ENCODE measurements around the gene FYB1. TPM values are rescaled to one million over a fixed set of nuclear protein-coding genes. Genes with fewer than 3 reads are reported as not detected.

FYB1 gene
- total RNA-seq, 1 experiment from 2014 or later, result 0.52 TPM

- POLR2A ChIA-PET, result no interaction called here
These were observed 50.3 kb downstream of the FYB1 start for GRCh38 chr5:39169081-39169480.

GRCh38 chr5:39167972-39168342 lies 51.4 kb downstream of the FYB1 start:
- no peaks in the 10 kb centered on the region for H3K27me3 Mint-ChIP-seq (ENCODE audit: low read depth)
- H3K27ac Mint-ChIP-seq, result no peak overlapping the region
- ATAC-seq (no peak), DNase-seq (ENCODE audit: low spot score) (no peak)
- TF ChIP-seq E2F4 (CRISPR knock-in tag; IDR thresholded peaks at IDR 0.05; ENCODE audit: borderline replicate concordance, low read depth) (no peak), FOXP1 (CRISPR knock-in tag; IDR thresholded peaks at IDR 0.05; ENCODE audit: borderline replicate concordance) (no peak), NFYB (CRISPR knock-in tag; conservative IDR thresholded peaks at IDR 0.05; ENCODE audit: low read depth) (no peak), FOXJ3 (CRISPR knock-in tag; IDR thresholded peaks at IDR 0.05; ENCODE audit: borderline replicate concordance) (no peak), ZNF396 (CRISPR knock-in tag; IDR thresholded peaks at IDR 0.05; ENCODE audit: borderline replicate concordance) (no peak), ESRRA (CRISPR knock-in tag; IDR thresholded peaks at IDR 0.05; ENCODE audit: borderline replicate concordance) (no peak), ATF3 (CRISPR knock-in tag; conservative IDR thresholded peaks at IDR 0.05) (no peak)
- H3K9me3 Mint-ChIP-seq, result peaks cover 9% of the 10 kb centered on the region
- ChIA-PET CTCF (no interaction called here), POLR2A (no interaction called here)
- no peak overlapping the region for H3K4me3 Mint-ChIP-seq
- peaks cover 12% of the 10 kb centered on the region for H3K4me1 Mint-ChIP-seq
- peaks cover under 1% of the 10 kb centered on the region; the same call in 1 of the 2 replicates for H3K36me3 Mint-ChIP-seq

More at GRCh38 chr5:39169081-39169480, 50.3 kb downstream of the FYB1 start:
- Mint-ChIP-seq H3K27ac (no peak overlapping the region), H3K9me3 (peaks cover 13% of the 10 kb centered on the region), H3K36me3 (peaks cover 2% of the 10 kb centered on the region; the same call in 1 of the 2 replicates), H3K27me3 (ENCODE audit: low read depth) (no peaks in the 10 kb centered on the region), H3K4me3 (no peak overlapping the region), H3K4me1 (peaks cover 8% of the 10 kb centered on the region)
- ATAC-seq, result no peak
- TF ChIP-seq ZBTB43 (CRISPR knock-in tag; IDR thresholded peaks at IDR 0.05), result no peak
- no peak for TF ChIP-seq E2F1 (CRISPR knock-in tag; IDR thresholded peaks at IDR 0.05)
- TF ChIP-seq NFATC4 (CRISPR knock-in tag; IDR thresholded peaks at IDR 0.05), result no peak
- TF ChIP-seq ATF3 (CRISPR knock-in tag; conservative IDR thresholded peaks at IDR 0.05), result no peak
- TF ChIP-seq NR2C2 (CRISPR knock-in tag; IDR thresholded peaks at IDR 0.05), result no peak
- TF ChIP-seq NFYB (CRISPR knock-in tag; conservative IDR thresholded peaks at IDR 0.05; ENCODE audit: low read depth), result no peak
- DNase-seq (ENCODE audit: low spot score), result no peak
- CTCF ChIA-PET, result no interaction called here

GRCh38 chr5:39167141-39167971 lies 52.0 kb downstream of the FYB1 start:
- CTCF ChIA-PET, result no interaction called here
- ATAC-seq (no peak), DNase-seq (ENCODE audit: low spot score) (no peak)
- H3K27ac Mint-ChIP-seq, result no peak overlapping the region
- peaks cover 12% of the 10 kb centered on the region for H3K4me1 Mint-ChIP-seq
- H3K27me3 Mint-ChIP-seq (ENCODE audit: low read depth), result no peaks in the 10 kb centered on the region
- H3K4me3 Mint-ChIP-seq, result no peak overlapping the region
- peaks cover 4% of the 10 kb centered on the region; the same call in 1 of the 2 replicates for H3K9me3 Mint-ChIP-seq
- POLR2A ChIA-PET, result no interaction called here
- H3K36me3 Mint-ChIP-seq, result no peaks in the 10 kb centered on the region
- TF ChIP-seq PREB (CRISPR knock-in tag; IDR thresholded peaks at IDR 0.05; ENCODE audit: borderline replicate concordance), result no peak
- no peak for TF ChIP-seq SP1 (CRISPR knock-in tag; conservative IDR thresholded peaks at IDR 0.05)
- no peak for TF ChIP-seq ERG (CRISPR knock-in tag; IDR thresholded peaks at IDR 0.05)
- no peak for TF ChIP-seq IRF1 (CRISPR knock-in tag; IDR thresholded peaks at IDR 0.05)
- no peak for TF ChIP-seq ZNF512 (CRISPR knock-in tag; IDR thresholded peaks at IDR 0.05; ENCODE audit: borderline replicate concordance)
- TF ChIP-seq JUN (CRISPR knock-in tag; IDR thresholded peaks at IDR 0.05), result no peak
- TF ChIP-seq TEAD1 (CRISPR knock-in tag; IDR thresholded peaks at IDR 0.05), result no peak
- no peak for TF ChIP-seq ZNF416 (CRISPR knock-in tag; IDR thresholded peaks at IDR 0.05)
- no peak for TF ChIP-seq ZNF219 (CRISPR knock-in tag; IDR thresholded peaks at IDR 0.05; ENCODE audit: borderline replicate concordance)
- no peak for TF ChIP-seq ZNF423 (CRISPR knock-in tag; IDR thresholded peaks at IDR 0.05)
- TF ChIP-seq ZNF263 (CRISPR knock-in tag; IDR thresholded peaks at IDR 0.05; ENCODE audit: low read depth), result no peak

Data from WTC11 (cell line).